ENCODE data around the gene CHDH.

GRCh38 chr3:53807117-53807810 lies 39.0 kb downstream of the CHDH start:
- TF ChIP-seq POLR2A (IDR thresholded peaks at IDR 0.05; ENCODE audit: low read length): no peak
- no peak for TF ChIP-seq GATA1 (IDR thresholded peaks at IDR 0.05; ENCODE audit: low read depth, low read length)
